GM23338 (cell line): Measurements from ENCODE around the gene SPATA1. TPM values are rescaled to one million over a fixed set of nuclear protein-coding genes. Genes with fewer than 3 reads are reported as not detected.

ENCODE experiments used
- ATAC-seq: fragments of 200-7000 bp; cut with Tn5 transposase; 3 replicates; pipeline ENCODE4 v1.9.1; 2020
- DNase-seq: peaks from one replicate; pipeline ENCODE4 v3.0.0-alpha.2; 2015; ENCODE audit warnings: low spot score
- H2AFZ ChIP-seq: fragments of 200-600 bp; sonication (generic); 2 replicates; pipeline ENCODE4 v1.8.0; 2016; ENCODE audit warnings: antibody characterized with exemption, mild to moderate bottlenecking, moderate library complexity
- H3F3A ChIP-seq: fragments of 200-600 bp; sonication (generic); replicated peaks from 2 replicates; pipeline ENCODE4 v1.8.0; 2017; ENCODE audit warnings: antibody characterized with exemption, mixed run types, low read depth
- H3K27ac ChIP-seq: fragments of 200-600 bp; sonication (generic); 2 replicates; pipeline ENCODE4 v1.6.1; 2016; ENCODE audit warnings: low read depth
- H3K27me3 ChIP-seq: fragments of 200-600 bp; sonication (generic); 2 replicates; pipeline ENCODE4 v1.8.0; 2016; ENCODE audit warnings: mild to moderate bottlenecking, mixed run types, moderate library complexity; ENCODE audit not compliant: insufficient read depth
- H3K36me3 ChIP-seq: fragments of 200-600 bp; sonication (generic); 2 replicates; pipeline ENCODE4 v1.8.0; 2016; ENCODE audit warnings: mild to moderate bottlenecking; ENCODE audit not compliant: insufficient read depth
- H3K4me1 ChIP-seq: fragments of 200-600 bp; sonication (generic); 2 replicates; pipeline ENCODE4 v1.8.0; 2016; ENCODE audit warnings: mild to moderate bottlenecking, moderate library complexity; ENCODE audit not compliant: insufficient read depth
- H3K4me2 ChIP-seq: fragments of 200-600 bp; sonication (generic); 2 replicates; pipeline ENCODE4 v1.7.1; 2017; ENCODE audit warnings: mixed run types
- H3K4me3 ChIP-seq: fragments of 200-600 bp; sonication (generic); 2 replicates; pipeline ENCODE4 v1.6.1; 2016; ENCODE audit warnings: mixed run types
- H3K79me2 ChIP-seq: fragments of 200-600 bp; sonication (generic); replicated peaks from 2 replicates; pipeline ENCODE4 v1.8.0; 2017; ENCODE audit warnings: mild to moderate bottlenecking; ENCODE audit not compliant: insufficient read depth
- H3K9me2 ChIP-seq: fragments of 200-600 bp; sonication (generic); 2 replicates; pipeline ENCODE4 v1.8.0; 2017; ENCODE audit not compliant: insufficient read depth
- H4K20me1 ChIP-seq: fragments of 200-600 bp; sonication (generic); replicated peaks from 2 replicates; pipeline ENCODE4 v1.8.0; 2017; ENCODE audit warnings: mild to moderate bottlenecking; ENCODE audit not compliant: insufficient read depth
- H3K27ac Mint-ChIP-seq: 2 replicates; pipeline ENCODE4 v1.8.0; 2020; ENCODE audit warnings: inconsistent platforms, mild to moderate bottlenecking, moderate library complexity, mixed read lengths
- H3K27me3 Mint-ChIP-seq: 3 replicates; pipeline ENCODE4 v1.8.0; 2022; ENCODE audit warnings: low read depth, mild to moderate bottlenecking, moderate library complexity, mixed read lengths, inconsistent platforms; ENCODE audit not compliant: insufficient read depth, poor library complexity
- H3K36me3 Mint-ChIP-seq: 3 replicates; pipeline ENCODE4 v1.8.0; 2021; ENCODE audit warnings: low read depth, mild to moderate bottlenecking, inconsistent platforms, moderate library complexity, mixed read lengths
- H3K4me1 Mint-ChIP-seq: 3 replicates; pipeline ENCODE4 v1.8.0; 2020; ENCODE audit warnings: mild to moderate bottlenecking, inconsistent platforms, mixed read lengths
- H3K4me3 Mint-ChIP-seq: 3 replicates; pipeline ENCODE4 v1.8.0; 2021; ENCODE audit warnings: moderate library complexity, mild to moderate bottlenecking, inconsistent platforms, mixed read lengths
- H3K9me3 Mint-ChIP-seq: 3 replicates; pipeline ENCODE4 v1.8.0; 2020; ENCODE audit warnings: moderate library complexity, mild to moderate bottlenecking, inconsistent platforms, mixed read lengths
- CREB1 ChIP-seq: fragments of 250-450 bp; sonication (Bioruptor Pico); IDR thresholded peaks from 2 replicates; pipeline ENCODE4 v1.5.0; 2020; ENCODE audit warnings: low read depth, mild to moderate bottlenecking, moderate library complexity
- EZH2 ChIP-seq: fragments of 200-600 bp; sonication (generic); IDR thresholded peaks from one replicate; pipeline ENCODE4 v1.8.0; 2017; ENCODE audit warnings: antibody characterized with exemption, mild to moderate bottlenecking, low read depth; ENCODE audit not compliant: unreplicated experiment
- EZH2phosphoT487 ChIP-seq: fragments of 200-600 bp; sonication (generic); IDR thresholded peaks from one replicate; pipeline ENCODE4 v1.8.1; 2018; ENCODE audit warnings: antibody characterized with exemption; ENCODE audit not compliant: unreplicated experiment
- NANOG ChIP-seq: IDR thresholded peaks from 2 replicates; pipeline ENCODE4 v1.6.1; 2016; ENCODE audit warnings: antibody characterized with exemption, borderline replicate concordance
- POLR2AphosphoS5 ChIP-seq: IDR thresholded peaks from 2 replicates; pipeline ENCODE4 v1.6.1; 2016; ENCODE audit warnings: antibody characterized with exemption, low read depth
- STAT1 ChIP-seq: IDR thresholded peaks from one replicate; pipeline ENCODE4 v1.6.1; 2016; ENCODE audit warnings: antibody characterized with exemption; ENCODE audit not compliant: unreplicated experiment
- ZNF114 ChIP-seq: fragments of 250-450 bp; sonication (Bioruptor Pico); IDR thresholded peaks from 2 replicates; pipeline ENCODE4 v1.5.0; 2020; ENCODE audit warnings: mild to moderate bottlenecking, moderate library complexity
- ZNF331 ChIP-seq: fragments of 250-450 bp; sonication (Bioruptor Pico); IDR thresholded peaks from 2 replicates; pipeline ENCODE4 v1.5.0; 2020; ENCODE audit warnings: low read depth, mild to moderate bottlenecking, moderate library complexity
- polyA plus RNA-seq: library from polyadenylated mRNA; unstranded; fragments of >200 nt; fragmentation: Nextera tagmentation; extraction: Ambion mirVana; gene quantifications from 2 replicates; pipeline ENCODE4 v1.2.1, GENCODE V29; 2016
- total RNA-seq: library from RNA; depleted of rRNA; stranded (reverse); fragments of >200 nt; shearing (Covaris generic); gene quantifications from 2 replicates; pipeline ENCODE4 v1.2.3, GENCODE V29; 2014
- TF ChIP-seq, protein P1 (sequence below): IDR thresholded peaks from one replicate; pipeline ENCODE4 v1.6.1; 2018; ENCODE audit warnings: antibody characterized with exemption; ENCODE audit not compliant: unreplicated experiment
- TF ChIP-seq, protein P2 (sequence below): IDR thresholded peaks from 2 replicates; pipeline ENCODE4 v1.6.1; 2016; ENCODE audit warnings: antibody characterized with exemption
- TF ChIP-seq, protein P3 (sequence below), 2 experiments: fragments of 200-600 bp in 1 of 2; sonication (generic) in 1 of 2; conservative IDR thresholded peaks; 2 replicates each; pipeline versions ENCODE4 v1.5.1 to v1.6.1; 2016 to 2017; ENCODE audit warnings: antibody characterized with exemption in 2 of 2, low read depth in 2 of 2, mild to moderate bottlenecking in 2 of 2, moderate library complexity in 1 of 2

The SPATA1 gene
- total and polyA plus RNA-seq, 2 experiments from 2014 or later = 3.3 TPM; not detected in 1

DNA sequence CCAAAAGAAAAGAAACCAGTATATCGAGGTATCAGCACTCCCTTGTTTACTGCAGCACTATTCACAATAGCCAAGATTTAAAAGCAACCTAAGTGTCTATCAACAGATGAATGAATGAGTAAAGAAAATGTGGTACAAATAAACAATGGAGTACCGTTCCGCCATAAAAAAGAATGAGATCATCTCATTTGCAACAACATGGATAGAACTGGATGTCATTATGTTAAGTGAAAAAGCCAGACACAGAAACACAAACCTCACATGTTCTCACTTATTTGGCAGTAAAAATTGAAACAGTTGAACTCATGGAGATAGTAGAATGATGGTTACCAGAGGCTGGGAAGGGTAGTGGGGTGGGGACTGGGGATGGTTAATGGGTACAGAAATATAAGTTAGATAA is 4.5 kb downstream of the SPATA1 start:
- Mint-ChIP-seq H3K4me3 (no peak overlapping the region), H3K27ac (no peak overlapping the region), H3K4me1 (peaks cover 2% of the 10 kb centered on the region; the same call in 1 of the 3 replicates), H3K27me3 (peaks cover 6% of the 10 kb centered on the region), H3K36me3 (0 out of 3 replicates have a peak, but pooled peaks cover 6% of the 10 kb centered on the region), H3K9me3 (peaks cover 9% of the 10 kb centered on the region; the same call in 1 of the 3 replicates)
- Histone ChIP-seq H4K20me1 (no peaks in the 10 kb centered on the region), H3K79me2 (no peaks in the 10 kb centered on the region), H2AFZ (no peak overlapping the region), H3K4me3 (no peak overlapping the region), H3K4me1 (peaks cover 8% of the 10 kb centered on the region; the same call in 1 of the 2 replicates), H3K36me3 (no peaks in the 10 kb centered on the region), H3K9me2 (no peaks in the 10 kb centered on the region; the same call in 1 of the 2 replicates), H3K27ac (no peak overlapping the region), H3F3A (no peaks in the 10 kb centered on the region), H3K27me3 (no peaks in the 10 kb centered on the region), H3K4me2 (no peak overlapping the region)
- ATAC-seq = no peak
- no peak for DNase-seq
- TF ChIP-seq ZNF331 (no peak), NANOG (no peak), STAT1 (no peak), EZH2phosphoT487 (no peak), POLR2AphosphoS5 (no peak), EZH2 (no peak), ZNF114 (CRISPR knock-in tag) (no peak)
- TF ChIP-seq, protein P1, sequence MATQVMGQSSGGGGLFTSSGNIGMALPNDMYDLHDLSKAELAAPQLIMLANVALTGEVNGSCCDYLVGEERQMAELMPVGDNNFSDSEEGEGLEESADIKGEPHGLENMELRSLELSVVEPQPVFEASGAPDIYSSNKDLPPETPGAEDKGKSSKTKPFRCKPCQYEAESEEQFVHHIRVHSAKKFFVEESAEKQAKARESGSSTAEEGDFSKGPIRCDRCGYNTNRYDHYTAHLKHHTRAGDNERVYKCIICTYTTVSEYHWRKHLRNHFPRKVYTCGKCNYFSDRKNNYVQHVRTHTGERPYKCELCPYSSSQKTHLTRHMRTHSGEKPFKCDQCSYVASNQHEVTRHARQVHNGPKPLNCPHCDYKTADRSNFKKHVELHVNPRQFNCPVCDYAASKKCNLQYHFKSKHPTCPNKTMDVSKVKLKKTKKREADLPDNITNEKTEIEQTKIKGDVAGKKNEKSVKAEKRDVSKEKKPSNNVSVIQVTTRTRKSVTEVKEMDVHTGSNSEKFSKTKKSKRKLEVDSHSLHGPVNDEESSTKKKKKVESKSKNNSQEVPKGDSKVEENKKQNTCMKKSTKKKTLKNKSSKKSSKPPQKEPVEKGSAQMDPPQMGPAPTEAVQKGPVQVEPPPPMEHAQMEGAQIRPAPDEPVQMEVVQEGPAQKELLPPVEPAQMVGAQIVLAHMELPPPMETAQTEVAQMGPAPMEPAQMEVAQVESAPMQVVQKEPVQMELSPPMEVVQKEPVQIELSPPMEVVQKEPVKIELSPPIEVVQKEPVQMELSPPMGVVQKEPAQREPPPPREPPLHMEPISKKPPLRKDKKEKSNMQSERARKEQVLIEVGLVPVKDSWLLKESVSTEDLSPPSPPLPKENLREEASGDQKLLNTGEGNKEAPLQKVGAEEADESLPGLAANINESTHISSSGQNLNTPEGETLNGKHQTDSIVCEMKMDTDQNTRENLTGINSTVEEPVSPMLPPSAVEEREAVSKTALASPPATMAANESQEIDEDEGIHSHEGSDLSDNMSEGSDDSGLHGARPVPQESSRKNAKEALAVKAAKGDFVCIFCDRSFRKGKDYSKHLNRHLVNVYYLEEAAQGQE = no peak
- TF ChIP-seq, protein P2, sequence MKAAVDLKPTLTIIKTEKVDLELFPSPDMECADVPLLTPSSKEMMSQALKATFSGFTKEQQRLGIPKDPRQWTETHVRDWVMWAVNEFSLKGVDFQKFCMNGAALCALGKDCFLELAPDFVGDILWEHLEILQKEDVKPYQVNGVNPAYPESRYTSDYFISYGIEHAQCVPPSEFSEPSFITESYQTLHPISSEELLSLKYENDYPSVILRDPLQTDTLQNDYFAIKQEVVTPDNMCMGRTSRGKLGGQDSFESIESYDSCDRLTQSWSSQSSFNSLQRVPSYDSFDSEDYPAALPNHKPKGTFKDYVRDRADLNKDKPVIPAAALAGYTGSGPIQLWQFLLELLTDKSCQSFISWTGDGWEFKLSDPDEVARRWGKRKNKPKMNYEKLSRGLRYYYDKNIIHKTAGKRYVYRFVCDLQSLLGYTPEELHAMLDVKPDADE = no peak

DNA sequence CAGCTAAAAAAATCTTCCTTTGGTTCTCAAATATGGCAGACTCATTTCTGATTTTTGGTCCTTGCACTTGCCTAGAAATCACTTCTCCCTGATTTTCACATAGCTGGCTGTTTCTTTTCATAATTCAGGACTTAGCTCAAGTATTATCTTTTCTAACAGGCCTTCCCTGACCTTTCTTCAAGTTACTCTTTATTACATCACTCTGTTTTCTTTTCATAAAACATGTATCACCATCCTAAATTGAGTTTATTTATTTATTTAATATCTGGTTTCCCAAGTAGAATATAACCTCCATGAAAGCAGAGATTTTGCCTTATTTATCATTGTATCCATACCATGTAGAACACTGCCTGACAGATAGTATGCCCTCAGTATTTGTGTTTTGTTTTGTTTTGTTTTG is 18.4 kb downstream of the SPATA1 start:
- H3K4me2 ChIP-seq = no peak overlapping the region
- H3K79me2 ChIP-seq = no peaks in the 10 kb centered on the region
- DNase-seq (no peak), ATAC-seq (no peak)
- H3K9me2 ChIP-seq = no peaks in the 10 kb centered on the region
- no peak overlapping the region for H3K4me3 Mint-ChIP-seq
- H3F3A ChIP-seq = no peaks in the 10 kb centered on the region
- no peaks in the 10 kb centered on the region for H3K36me3 Mint-ChIP-seq
- no peaks in the 10 kb centered on the region; the same call in 2 of the 3 replicates for H3K9me3 Mint-ChIP-seq
- H3K27ac Mint-ChIP-seq = no peak overlapping the region
- H3K4me1 Mint-ChIP-seq = no peaks in the 10 kb centered on the region
- H2AFZ ChIP-seq = no peak overlapping the region
- no peaks in the 10 kb centered on the region for H3K27me3 ChIP-seq
- no peak overlapping the region for H3K4me3 ChIP-seq
- H4K20me1 ChIP-seq = no peaks in the 10 kb centered on the region
- no peaks in the 10 kb centered on the region for H3K4me1 ChIP-seq
- H3K36me3 ChIP-seq = no peaks in the 10 kb centered on the region
- H3K27me3 Mint-ChIP-seq = no peaks in the 10 kb centered on the region
- no peak overlapping the region for H3K27ac ChIP-seq
- TF ChIP-seq, protein P1 = no peak
- TF ChIP-seq EZH2phosphoT487 (no peak), NANOG (no peak), CREB1 (CRISPR knock-in tag) (no peak)
- TF ChIP-seq, protein P3, sequence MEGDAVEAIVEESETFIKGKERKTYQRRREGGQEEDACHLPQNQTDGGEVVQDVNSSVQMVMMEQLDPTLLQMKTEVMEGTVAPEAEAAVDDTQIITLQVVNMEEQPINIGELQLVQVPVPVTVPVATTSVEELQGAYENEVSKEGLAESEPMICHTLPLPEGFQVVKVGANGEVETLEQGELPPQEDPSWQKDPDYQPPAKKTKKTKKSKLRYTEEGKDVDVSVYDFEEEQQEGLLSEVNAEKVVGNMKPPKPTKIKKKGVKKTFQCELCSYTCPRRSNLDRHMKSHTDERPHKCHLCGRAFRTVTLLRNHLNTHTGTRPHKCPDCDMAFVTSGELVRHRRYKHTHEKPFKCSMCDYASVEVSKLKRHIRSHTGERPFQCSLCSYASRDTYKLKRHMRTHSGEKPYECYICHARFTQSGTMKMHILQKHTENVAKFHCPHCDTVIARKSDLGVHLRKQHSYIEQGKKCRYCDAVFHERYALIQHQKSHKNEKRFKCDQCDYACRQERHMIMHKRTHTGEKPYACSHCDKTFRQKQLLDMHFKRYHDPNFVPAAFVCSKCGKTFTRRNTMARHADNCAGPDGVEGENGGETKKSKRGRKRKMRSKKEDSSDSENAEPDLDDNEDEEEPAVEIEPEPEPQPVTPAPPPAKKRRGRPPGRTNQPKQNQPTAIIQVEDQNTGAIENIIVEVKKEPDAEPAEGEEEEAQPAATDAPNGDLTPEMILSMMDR (conservative IDR thresholded peaks at IDR 0.05; ENCODE audit: low read depth in 2 of 2) = no peak
